ENCODE data around the gene RAB31. TPM values are rescaled to one million over a fixed set of nuclear protein-coding genes. Genes with fewer than 3 reads are reported as not detected.

The RAB31 gene
- total RNA-seq, 1 donor from 2014 or later = 18.9 TPM

GRCh38 chr18:9818423-9818734 lies 110.3 kb downstream of the RAB31 start:
- peaks cover 24% of the 10 kb centered on the region for H3K36me3 Mint-ChIP-seq (ENCODE audit: low read depth)

GRCh38 chr18:9820127-9820526 lies 112.0 kb downstream of the RAB31 start:
- no peak for DNase-seq (ENCODE audit: low read depth, low spot score)
- Mint-ChIP-seq H3K27ac (ENCODE audit: unreplicated experiment) (no peak overlapping the region), H3K27me3 (ENCODE audit: low read depth) (no peaks in the 10 kb centered on the region), H3K4me3 (no peak overlapping the region), H3K9me3 (peaks cover 15% of the 10 kb centered on the region), H3K36me3 (ENCODE audit: low read depth) (peaks cover 24% of the 10 kb centered on the region), H3K4me1 (peaks cover 2% of the 10 kb centered on the region)
- no peak for TF ChIP-seq CTCF (conservative IDR thresholded peaks at IDR 0.05)

More at GRCh38 chr18:9818423-9818734, 110.3 kb downstream of the RAB31 start:
- Mint-ChIP-seq H3K27me3 (ENCODE audit: low read depth) (no peaks in the 10 kb centered on the region), H3K4me1 (no peaks in the 10 kb centered on the region), H3K4me3 (no peak overlapping the region), H3K27ac (ENCODE audit: unreplicated experiment) (no peak overlapping the region), H3K9me3 (peaks cover 15% of the 10 kb centered on the region)
- DNase-seq (ENCODE audit: low read depth, low spot score) = no peak
- no peak for TF ChIP-seq CTCF (conservative IDR thresholded peaks at IDR 0.05)

- no peak for DNase-seq (ENCODE audit: low read depth, low spot score)
- peaks cover 7% of the 10 kb centered on the region for H3K4me1 Mint-ChIP-seq
- H3K36me3 Mint-ChIP-seq (ENCODE audit: low read depth) = peaks cover 24% of the 10 kb centered on the region
- H3K27me3 Mint-ChIP-seq (ENCODE audit: low read depth) = no peaks in the 10 kb centered on the region
- no peak overlapping the region for H3K27ac Mint-ChIP-seq (ENCODE audit: unreplicated experiment)
- H3K4me3 Mint-ChIP-seq = no peak overlapping the region
- no peak for TF ChIP-seq CTCF (conservative IDR thresholded peaks at IDR 0.05)
- peaks cover 15% of the 10 kb centered on the region for H3K9me3 Mint-ChIP-seq
These were observed 112.6 kb downstream of the RAB31 start for GRCh38 chr18:9820719-9821118.

- peaks cover 12% of the 10 kb centered on the region for H3K9me3 Mint-ChIP-seq
- no peak for TF ChIP-seq CTCF (conservative IDR thresholded peaks at IDR 0.05)
These were observed 114.6 kb downstream of the RAB31 start for GRCh38 chr18:9822587-9823185.

GRCh38 chr18:9823805-9824473 lies 115.8 kb downstream of the RAB31 start:
- no peak for TF ChIP-seq CTCF (conservative IDR thresholded peaks at IDR 0.05)
- Mint-ChIP-seq H3K36me3 (ENCODE audit: low read depth) (peaks cover 5% of the 10 kb centered on the region), H3K4me3 (no peak overlapping the region), H3K27ac (ENCODE audit: unreplicated experiment) (no peak overlapping the region), H3K4me1 (peaks cover 7% of the 10 kb centered on the region), H3K9me3 (peaks cover 7% of the 10 kb centered on the region), H3K27me3 (ENCODE audit: low read depth) (no peaks in the 10 kb centered on the region)
- no peak for DNase-seq (ENCODE audit: low read depth, low spot score)

More at GRCh38 chr18:9822587-9823185, 114.6 kb downstream of the RAB31 start:
- Mint-ChIP-seq H3K4me1 (peaks cover 7% of the 10 kb centered on the region), H3K27ac (ENCODE audit: unreplicated experiment) (no peak overlapping the region), H3K4me3 (no peak overlapping the region), H3K36me3 (ENCODE audit: low read depth) (peaks cover 12% of the 10 kb centered on the region), H3K27me3 (ENCODE audit: low read depth) (no peaks in the 10 kb centered on the region)
- no peak for DNase-seq (ENCODE audit: low read depth, low spot score)

Data from neural crest cell (in vitro differentiated cells).